Liver (tissue), 3 donors: ENCODE data around the gene ZNF679.
"Not testable (repeated sequence)": the region's sequence is repeated elsewhere in the genome, so short reads cannot be mapped to it uniquely, and the experiment has no call there.

ENCODE experiments used
- CTCF ChIP-seq: fragments of 150-350 bp; IDR thresholded peaks from 2 replicates; pipeline ENCODE4 v1.5.1; 2017; ENCODE audit warnings: improper control_type of control experiment, low read depth, low read length; ENCODE audit not compliant: missing input control
- FOXA1 ChIP-seq: IDR thresholded peaks from 2 replicates; pipeline ENCODE4 v1.6.1; 2016; ENCODE audit warnings: antibody characterized with exemption
- JUND ChIP-seq, 2 donors: IDR thresholded peaks; 2 replicates each; pipeline ENCODE4 v1.6.1; 2016; ENCODE audit warnings: antibody characterized with exemption in 2 of 2
- NR2F2 ChIP-seq: IDR thresholded peaks from 2 replicates; pipeline ENCODE4 v1.6.1; 2016; ENCODE audit warnings: antibody characterized with exemption
- RAD21 ChIP-seq, 2 donors: IDR thresholded peaks; 2 replicates each; pipeline ENCODE4 v1.6.1; 2016; ENCODE audit warnings: antibody characterized with exemption in 2 of 2, mild to moderate bottlenecking in 2 of 2
- REST ChIP-seq: IDR thresholded peaks from 2 replicates; pipeline ENCODE4 v1.6.1; 2016; ENCODE audit warnings: antibody characterized with exemption, mild to moderate bottlenecking
- TAF1 ChIP-seq: conservative IDR thresholded peaks from 2 replicates; pipeline ENCODE4 v1.6.1; 2016; ENCODE audit warnings: antibody characterized with exemption, mild to moderate bottlenecking
- YY1 ChIP-seq: IDR thresholded peaks from 2 replicates; pipeline ENCODE4 v1.6.1; 2016; ENCODE audit warnings: antibody characterized with exemption, mild to moderate bottlenecking
- TF ChIP-seq, protein P1 (sequence below): IDR thresholded peaks from 2 replicates; pipeline ENCODE4 v1.6.1; 2016; ENCODE audit warnings: antibody characterized with exemption
- TF ChIP-seq, protein P2 (sequence below): IDR thresholded peaks from 2 replicates; pipeline ENCODE4 v1.6.1; 2016; ENCODE audit warnings: antibody characterized with exemption
- donor health status: healthy.
- donor health status: healthy.

GRCh38 chr7:64316031-64316742 is 87.9 kb downstream of the ZNF679 start:
- not testable (repeated sequence) for TF ChIP-seq FOXA1; CTCF; NR2F2; RAD21 (IDR thresholded peaks at IDR 0.05); YY1; JUND (IDR thresholded peaks at IDR 0.05); TAF1; REST
- TF ChIP-seq, protein P1, sequence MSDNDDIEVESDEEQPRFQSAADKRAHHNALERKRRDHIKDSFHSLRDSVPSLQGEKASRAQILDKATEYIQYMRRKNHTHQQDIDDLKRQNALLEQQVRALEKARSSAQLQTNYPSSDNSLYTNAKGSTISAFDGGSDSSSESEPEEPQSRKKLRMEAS: not testable (repeated sequence)
- TF ChIP-seq, protein P2, sequence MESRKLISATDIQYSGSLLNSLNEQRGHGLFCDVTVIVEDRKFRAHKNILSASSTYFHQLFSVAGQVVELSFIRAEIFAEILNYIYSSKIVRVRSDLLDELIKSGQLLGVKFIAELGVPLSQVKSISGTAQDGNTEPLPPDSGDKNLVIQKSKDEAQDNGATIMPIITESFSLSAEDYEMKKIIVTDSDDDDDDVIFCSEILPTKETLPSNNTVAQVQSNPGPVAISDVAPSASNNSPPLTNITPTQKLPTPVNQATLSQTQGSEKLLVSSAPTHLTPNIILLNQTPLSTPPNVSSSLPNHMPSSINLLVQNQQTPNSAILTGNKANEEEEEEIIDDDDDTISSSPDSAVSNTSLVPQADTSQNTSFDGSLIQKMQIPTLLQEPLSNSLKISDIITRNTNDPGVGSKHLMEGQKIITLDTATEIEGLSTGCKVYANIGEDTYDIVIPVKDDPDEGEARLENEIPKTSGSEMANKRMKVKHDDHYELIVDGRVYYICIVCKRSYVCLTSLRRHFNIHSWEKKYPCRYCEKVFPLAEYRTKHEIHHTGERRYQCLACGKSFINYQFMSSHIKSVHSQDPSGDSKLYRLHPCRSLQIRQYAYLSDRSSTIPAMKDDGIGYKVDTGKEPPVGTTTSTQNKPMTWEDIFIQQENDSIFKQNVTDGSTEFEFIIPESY: not testable (repeated sequence)
